GM21619 (cell line): Measurements from ENCODE around the gene BICC1.

Experiments
- ATAC-seq: cut with Tn5 transposase; IDR thresholded peaks from one replicate; pipeline ENCODE4 v1.9.1; 2021; ENCODE audit not compliant: unreplicated experiment

BICC1 gene

DNA sequence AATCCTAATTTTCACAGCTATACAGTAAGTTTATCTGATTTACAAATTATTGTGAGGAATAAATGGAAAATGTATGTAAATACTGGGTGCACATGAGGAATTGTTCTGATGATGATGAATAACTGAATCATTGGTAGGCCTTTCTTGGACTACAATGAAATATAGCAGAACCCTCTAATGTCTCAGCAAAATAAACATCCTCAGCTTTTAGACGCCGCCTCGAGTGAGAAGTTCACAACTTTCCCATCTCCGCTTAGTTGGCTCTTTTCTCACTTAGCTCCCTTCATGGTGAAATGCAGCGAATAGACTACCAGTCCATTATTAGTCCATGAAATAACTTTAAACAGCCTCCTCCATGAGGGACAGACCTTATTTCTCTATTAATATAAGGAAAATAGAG is 182.3 kb downstream of the BICC1 start:
- no peak for ATAC-seq

DNA sequence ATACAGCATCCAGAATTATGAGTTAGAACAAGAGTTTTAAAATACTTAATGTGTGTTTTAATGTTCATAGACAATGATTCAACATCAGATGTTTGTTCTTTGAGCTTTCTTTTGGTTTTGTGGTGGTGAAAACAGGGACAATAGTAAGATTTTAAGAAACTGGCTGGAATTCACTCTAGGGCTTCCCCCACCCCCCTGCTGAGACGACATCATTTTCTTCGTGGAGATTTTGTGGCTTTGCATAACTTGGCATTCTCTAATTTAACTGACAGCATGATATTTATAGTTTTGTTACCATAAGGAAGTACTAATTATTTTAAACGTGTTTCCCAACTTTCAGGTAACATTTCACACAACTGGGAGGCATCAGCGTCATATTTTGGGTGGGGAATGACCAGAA is 184.1 kb downstream of the BICC1 start:
- no peak for ATAC-seq

- no peak for ATAC-seq
Measured at GRCh38 chr10:58697691-58698090, 185.0 kb downstream of the BICC1 start.

DNA sequence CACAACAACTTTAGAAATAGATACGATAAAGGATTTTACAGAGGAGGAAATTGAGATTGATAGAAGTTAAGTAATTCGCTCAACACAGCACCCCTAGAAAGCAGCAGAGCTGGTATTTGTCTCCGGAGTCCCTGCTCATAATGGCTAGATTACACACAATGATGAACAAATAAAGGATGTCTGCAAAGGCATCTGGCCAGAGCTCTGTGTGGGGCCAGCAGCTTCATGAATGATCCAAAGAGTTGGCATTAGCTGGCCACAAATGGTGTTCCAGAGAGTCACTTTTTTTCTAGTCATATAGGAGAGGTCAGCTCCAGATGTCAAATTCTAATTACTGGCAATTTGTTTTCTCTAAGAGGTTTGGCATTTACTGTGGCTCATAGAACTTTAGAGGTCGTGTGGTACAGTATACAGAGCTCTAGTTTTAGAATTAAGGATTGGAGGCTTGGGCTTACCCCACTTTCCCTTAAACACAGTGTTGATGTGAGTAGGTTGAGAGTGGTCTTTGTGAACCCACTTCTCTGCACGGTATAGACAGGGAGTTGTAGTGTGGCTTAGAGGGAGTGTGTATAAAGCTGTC is 186.2 kb downstream of the BICC1 start:
- ATAC-seq: no peak

DNA sequence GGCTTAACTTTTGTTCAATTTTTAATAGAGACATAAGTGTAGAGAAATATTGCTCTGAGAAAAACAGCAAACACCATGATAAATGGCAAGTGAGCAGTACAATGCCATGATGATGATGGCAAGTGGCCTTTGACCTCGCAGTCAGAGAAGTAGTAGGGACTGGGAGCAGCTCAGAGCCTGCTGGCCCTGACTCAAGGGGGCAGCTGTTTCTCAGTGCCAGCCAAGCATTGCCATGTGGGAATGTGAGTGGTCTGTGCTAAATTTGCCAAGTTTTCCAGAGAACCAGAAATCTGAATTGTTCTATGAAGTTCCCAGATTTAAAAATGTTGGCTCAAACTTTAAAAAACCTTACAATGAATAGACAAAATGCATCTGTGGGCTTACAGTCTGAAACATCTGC is 187.9 kb downstream of the BICC1 start:
- ATAC-seq: no peak

GRCh38 chr10:58701405-58702135 is 188.9 kb downstream of the BICC1 start:
- ATAC-seq: no peak

GRCh38 chr10:58704226-58704625 is 191.6 kb downstream of the BICC1 start:
- ATAC-seq: no peak

- no peak for ATAC-seq
Measured at GRCh38 chr10:58704671-58705141, 192.0 kb downstream of the BICC1 start.

DNA sequence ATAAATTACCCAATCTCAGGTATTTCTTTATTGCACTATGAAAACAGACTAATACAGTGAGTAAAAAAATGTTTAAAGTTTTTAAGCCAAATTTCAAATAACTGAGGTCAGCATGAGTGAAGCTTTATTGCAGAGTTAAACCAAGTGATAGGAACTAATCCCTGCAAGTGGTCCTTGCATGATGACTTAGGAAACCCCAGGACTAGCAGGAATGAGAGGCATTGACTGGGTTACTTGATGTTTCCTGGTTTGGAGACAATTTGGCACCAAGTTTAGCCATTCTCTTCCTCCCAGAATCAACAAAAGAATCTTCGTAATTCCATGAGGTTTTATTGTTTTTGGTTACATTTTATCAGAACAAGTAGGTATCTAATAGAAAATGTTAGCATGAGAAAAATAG is 194.2 kb downstream of the BICC1 start:
- no peak for ATAC-seq

DNA sequence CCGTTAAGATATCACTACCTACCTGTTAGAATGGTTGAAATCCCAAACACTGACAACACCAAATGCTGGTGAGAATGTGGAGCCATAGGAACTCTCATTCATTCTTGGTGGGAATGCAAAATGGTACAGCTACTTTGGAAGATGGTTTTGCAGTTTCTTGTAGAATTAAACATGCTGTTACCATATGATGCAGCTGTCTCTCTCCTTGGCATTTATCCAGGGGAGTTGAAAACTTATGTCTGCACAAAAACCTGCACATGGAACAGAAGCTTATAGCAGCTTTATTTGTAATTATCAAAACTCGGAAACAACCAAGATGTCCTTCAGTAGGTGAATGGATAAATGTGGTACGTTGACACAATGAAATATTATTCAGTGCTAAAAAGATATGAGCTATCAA is 199.5 kb downstream of the BICC1 start:
- ATAC-seq: no peak

GRCh38 chr10:58712982-58713381 is 200.3 kb downstream of the BICC1 start:
- no peak for ATAC-seq

GRCh38 chr10:58714409-58714808 is 201.7 kb downstream of the BICC1 start:
- ATAC-seq: no peak

DNA sequence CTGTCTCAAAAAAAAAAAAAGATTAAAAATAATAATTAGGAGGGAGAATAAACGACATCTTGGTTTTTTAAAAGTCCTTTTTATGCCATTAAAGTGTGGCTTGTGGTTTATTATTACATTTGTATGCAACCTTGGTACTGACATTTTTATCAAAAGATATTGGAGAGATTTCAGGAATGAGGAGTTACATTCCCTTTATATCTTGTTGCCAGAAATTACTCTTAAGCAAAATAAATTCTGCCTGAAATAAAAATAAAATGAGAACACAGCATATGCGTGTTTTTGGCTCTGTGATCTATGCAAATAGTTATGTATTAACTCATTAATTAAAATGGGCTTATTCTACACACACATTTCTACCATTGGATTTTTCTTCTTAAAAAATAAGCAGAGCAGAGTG is 202.4 kb downstream of the BICC1 start:
- ATAC-seq: no peak

- ATAC-seq: no peak
Measured at GRCh38 chr10:58718596-58718995, 205.9 kb downstream of the BICC1 start.

DNA sequence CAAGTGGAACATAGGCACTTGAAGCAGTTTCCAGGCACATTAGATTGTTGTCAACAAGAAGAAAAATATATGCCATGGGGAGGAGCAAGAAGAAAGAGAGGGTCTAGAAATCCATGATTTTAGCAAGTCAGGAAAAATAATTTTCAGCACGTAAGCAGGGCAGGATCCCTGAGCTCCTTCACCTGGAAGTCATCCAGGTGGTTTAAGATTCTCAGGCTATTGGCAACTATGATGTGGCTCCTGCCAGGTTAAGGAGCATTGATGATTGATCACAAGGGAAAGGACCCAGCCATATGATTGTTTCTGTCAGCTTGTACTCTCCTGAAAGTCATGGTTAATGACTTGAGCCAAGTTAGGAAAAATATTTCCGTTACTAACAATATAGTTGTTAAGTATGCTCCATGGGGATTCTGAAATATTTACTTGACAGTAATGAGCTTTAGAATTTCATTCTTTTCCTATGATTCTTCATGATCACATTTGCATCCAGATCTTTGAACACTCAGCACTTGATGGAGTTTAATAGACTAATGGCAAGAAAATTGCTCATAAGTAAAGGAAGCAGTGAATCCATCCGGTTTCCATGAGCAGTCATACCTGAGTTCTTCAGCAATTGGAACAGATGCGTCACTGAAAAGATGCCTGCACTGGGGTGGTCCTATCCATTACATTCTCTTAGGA is 209.1 kb downstream of the BICC1 start:
- ATAC-seq: no peak

GRCh38 chr10:58723186-58723585 is 210.5 kb downstream of the BICC1 start:
- ATAC-seq: no peak

DNA sequence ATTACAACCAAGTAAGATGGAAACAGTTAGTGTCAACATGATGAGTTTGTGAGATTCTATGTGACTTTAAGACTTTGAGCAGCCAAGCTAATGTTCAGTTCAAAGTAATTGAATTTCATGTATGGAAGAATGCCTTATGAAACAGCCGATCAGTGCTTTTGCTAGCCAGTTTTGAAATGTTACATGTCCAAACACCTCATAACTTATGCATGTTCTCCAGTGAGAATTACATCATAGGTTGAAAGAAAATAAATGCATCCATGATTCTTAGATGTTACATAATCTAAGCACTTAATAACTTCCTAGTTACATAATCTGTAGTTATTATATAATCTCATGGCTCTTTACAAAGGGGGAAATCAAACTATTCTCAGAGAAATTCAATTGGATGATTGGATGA is 211.3 kb downstream of the BICC1 start:
- ATAC-seq: no peak

- no peak for ATAC-seq
Measured at GRCh38 chr10:58724781-58725180, 212.1 kb downstream of the BICC1 start.

GRCh38 chr10:58725901-58726300 is 213.2 kb downstream of the BICC1 start:
- ATAC-seq: no peak

- no peak for ATAC-seq
Measured at GRCh38 chr10:58727633-58728032, 215.0 kb downstream of the BICC1 start.

GRCh38 chr10:58731276-58731675 is 218.6 kb downstream of the BICC1 start:
- ATAC-seq: no peak

- ATAC-seq: no peak
Measured at GRCh38 chr10:58733436-58733835, 220.8 kb downstream of the BICC1 start.
